ENCODE data around the gene SYNE1. TPM values are rescaled to one million over a fixed set of nuclear protein-coding genes. Genes with fewer than 3 reads are reported as not detected.

The SYNE1 gene
- total RNA-seq, 1 donor from 2014 or later: 26.6 TPM

DNA sequence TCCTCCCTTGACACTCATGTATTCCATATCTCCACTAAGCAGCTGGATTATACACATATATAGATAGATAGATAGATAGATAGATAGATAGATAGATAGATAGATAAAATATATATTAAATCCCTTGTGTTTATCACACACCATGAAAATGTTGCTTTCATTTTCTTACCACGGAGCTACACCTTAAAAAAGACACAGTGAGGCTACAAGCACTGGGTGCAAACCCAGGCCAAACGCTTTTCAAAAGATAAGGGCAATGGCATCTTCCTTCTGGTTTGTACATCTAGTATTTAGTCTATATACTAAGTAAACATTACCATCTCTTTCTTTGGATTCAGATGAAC is 452.6 kb downstream of the SYNE1 start:
- no peak for DNase-seq (ENCODE audit: extremely low spot score, unreplicated experiment)
- Mint-ChIP-seq H3K4me1 (ENCODE audit: unreplicated experiment) (no peaks in the 10 kb centered on the region), H3K27me3 (no peaks in the 10 kb centered on the region), H3K4me3 (no peak overlapping the region), H3K36me3 (peaks cover 9% of the 10 kb centered on the region), H3K9me3 (no peaks in the 10 kb centered on the region), H3K27ac (no peak overlapping the region)
- TF ChIP-seq, protein P1, sequence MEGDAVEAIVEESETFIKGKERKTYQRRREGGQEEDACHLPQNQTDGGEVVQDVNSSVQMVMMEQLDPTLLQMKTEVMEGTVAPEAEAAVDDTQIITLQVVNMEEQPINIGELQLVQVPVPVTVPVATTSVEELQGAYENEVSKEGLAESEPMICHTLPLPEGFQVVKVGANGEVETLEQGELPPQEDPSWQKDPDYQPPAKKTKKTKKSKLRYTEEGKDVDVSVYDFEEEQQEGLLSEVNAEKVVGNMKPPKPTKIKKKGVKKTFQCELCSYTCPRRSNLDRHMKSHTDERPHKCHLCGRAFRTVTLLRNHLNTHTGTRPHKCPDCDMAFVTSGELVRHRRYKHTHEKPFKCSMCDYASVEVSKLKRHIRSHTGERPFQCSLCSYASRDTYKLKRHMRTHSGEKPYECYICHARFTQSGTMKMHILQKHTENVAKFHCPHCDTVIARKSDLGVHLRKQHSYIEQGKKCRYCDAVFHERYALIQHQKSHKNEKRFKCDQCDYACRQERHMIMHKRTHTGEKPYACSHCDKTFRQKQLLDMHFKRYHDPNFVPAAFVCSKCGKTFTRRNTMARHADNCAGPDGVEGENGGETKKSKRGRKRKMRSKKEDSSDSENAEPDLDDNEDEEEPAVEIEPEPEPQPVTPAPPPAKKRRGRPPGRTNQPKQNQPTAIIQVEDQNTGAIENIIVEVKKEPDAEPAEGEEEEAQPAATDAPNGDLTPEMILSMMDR (conservative IDR thresholded peaks at IDR 0.05): no peak

DNA sequence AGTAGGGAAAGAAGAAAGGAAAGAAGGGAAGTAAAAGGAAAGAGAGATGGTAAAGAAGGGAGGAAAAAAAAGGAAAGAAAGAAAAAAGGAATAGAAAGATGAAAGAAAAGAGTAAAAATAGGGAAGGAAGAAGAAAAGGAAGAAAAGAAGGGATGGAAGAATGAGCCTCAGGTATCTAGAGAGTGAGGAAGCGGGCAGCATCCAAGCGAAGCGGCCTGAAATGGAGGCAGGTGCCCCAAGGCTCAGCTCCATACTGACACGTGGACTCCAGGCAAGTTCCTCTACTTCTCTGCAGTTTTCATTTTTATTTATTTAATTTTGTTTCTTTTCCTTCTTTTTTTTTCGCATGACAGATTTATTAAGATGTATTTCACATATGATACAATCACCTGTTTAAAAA is 456.6 kb downstream of the SYNE1 start:
- TF ChIP-seq, protein P1 (conservative IDR thresholded peaks at IDR 0.05): no peak
- H3K9me3 Mint-ChIP-seq: no peaks in the 10 kb centered on the region
- no peak for DNase-seq (ENCODE audit: extremely low spot score, unreplicated experiment)
- no peaks in the 10 kb centered on the region for H3K4me1 Mint-ChIP-seq (ENCODE audit: unreplicated experiment)
- H3K4me3 Mint-ChIP-seq: no peak overlapping the region
- H3K27ac Mint-ChIP-seq: no peak overlapping the region
- H3K36me3 Mint-ChIP-seq: peaks cover 3% of the 10 kb centered on the region
- H3K27me3 Mint-ChIP-seq: no peaks in the 10 kb centered on the region

DNA sequence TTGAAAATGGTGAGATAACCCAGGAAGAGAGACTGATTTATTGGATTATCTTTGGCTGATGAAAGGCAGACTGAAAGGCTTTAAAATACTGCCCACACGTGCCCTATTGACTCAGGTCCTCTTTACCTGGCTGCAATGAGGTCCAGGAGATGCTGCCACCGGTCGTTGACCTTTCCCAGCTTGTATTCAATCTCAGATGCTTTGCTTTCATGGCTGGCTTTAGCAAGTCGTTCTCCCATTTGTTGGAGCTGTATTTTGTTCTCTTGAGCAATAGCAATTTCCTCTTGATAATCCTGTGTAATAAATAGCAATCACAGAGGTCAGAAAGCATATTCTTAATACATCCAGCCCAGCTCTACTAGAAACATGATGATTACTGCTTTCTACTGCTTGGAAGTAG is 460.9 kb downstream of the SYNE1 start:
- H3K4me3 Mint-ChIP-seq: no peak overlapping the region
- peaks cover 4% of the 10 kb centered on the region for H3K36me3 Mint-ChIP-seq
- no peaks in the 10 kb centered on the region for H3K9me3 Mint-ChIP-seq
- no peak for DNase-seq (ENCODE audit: extremely low spot score, unreplicated experiment)
- no peaks in the 10 kb centered on the region for H3K4me1 Mint-ChIP-seq (ENCODE audit: unreplicated experiment)
- no peak overlapping the region for H3K27ac Mint-ChIP-seq
- no peaks in the 10 kb centered on the region for H3K27me3 Mint-ChIP-seq
- TF ChIP-seq, protein P1 (conservative IDR thresholded peaks at IDR 0.05): no peak

DNA sequence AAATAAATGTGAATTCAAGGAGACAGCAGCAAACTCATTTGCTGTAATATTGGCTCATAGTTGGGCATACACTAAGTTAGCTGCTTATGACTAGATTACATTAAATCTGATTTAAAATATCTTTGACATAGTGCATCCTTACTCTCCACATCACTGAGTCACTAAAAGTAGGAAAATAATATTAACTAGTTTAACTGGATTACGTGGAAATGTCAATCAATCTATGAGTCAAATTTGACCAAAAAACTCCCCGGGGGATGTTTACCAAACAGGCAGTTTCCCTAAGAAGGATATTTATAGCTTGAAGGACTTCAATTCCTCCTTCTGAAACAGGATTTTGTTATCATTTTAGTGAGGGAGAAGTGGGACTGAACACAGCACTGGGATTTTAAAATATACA is 463.2 kb downstream of the SYNE1 start:
- Mint-ChIP-seq H3K36me3 (peaks cover 13% of the 10 kb centered on the region), H3K4me3 (no peak overlapping the region), H3K4me1 (ENCODE audit: unreplicated experiment) (no peaks in the 10 kb centered on the region), H3K27me3 (no peaks in the 10 kb centered on the region), H3K27ac (no peak overlapping the region), H3K9me3 (no peaks in the 10 kb centered on the region)
- TF ChIP-seq, protein P1 (conservative IDR thresholded peaks at IDR 0.05): no peak
- DNase-seq (ENCODE audit: extremely low spot score, unreplicated experiment): no peak

DNA sequence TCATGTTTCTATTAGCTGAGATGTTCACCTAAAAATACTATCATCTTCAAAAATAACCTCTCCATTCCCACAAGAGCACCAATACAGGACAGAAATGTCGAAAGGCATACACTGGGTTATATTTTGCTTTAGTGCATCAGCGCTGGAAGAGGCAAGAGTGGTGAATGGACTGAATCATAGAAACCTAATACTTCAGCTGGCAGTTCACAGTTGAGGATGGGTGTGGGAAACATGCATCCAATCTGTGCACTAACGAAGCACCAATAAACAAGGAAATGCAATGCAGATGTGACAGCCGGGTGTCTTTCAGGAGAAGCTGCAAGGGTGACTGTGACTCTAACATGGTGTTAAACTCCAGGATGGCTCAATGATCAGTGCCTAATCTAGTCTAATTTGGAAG is 463.8 kb downstream of the SYNE1 start:
- DNase-seq (ENCODE audit: extremely low spot score, unreplicated experiment): no peak
- Mint-ChIP-seq H3K9me3 (no peaks in the 10 kb centered on the region), H3K27ac (no peak overlapping the region), H3K27me3 (no peaks in the 10 kb centered on the region), H3K4me1 (ENCODE audit: unreplicated experiment) (no peaks in the 10 kb centered on the region), H3K4me3 (no peak overlapping the region), H3K36me3 (peaks cover 13% of the 10 kb centered on the region)
- TF ChIP-seq, protein P1 (conservative IDR thresholded peaks at IDR 0.05): no peak

Measured in type B pancreatic cell (in vitro differentiated cells).